ENCODE results near the gene NRCAM.
"Not testable (repeated sequence)": the region's sequence is repeated elsewhere in the genome, so short reads cannot be mapped to it uniquely, and the experiment has no call there.

Gene NRCAM

GRCh38 chr7:108455998-108456677, at the start of gene NRCAM:
NRCAM (minus strand) TSS chr7:108456436; CDS start chr7:108240064, 216,372 bp downstream.
- DNase-seq (ENCODE audit: low read depth) = no peak

DNA sequence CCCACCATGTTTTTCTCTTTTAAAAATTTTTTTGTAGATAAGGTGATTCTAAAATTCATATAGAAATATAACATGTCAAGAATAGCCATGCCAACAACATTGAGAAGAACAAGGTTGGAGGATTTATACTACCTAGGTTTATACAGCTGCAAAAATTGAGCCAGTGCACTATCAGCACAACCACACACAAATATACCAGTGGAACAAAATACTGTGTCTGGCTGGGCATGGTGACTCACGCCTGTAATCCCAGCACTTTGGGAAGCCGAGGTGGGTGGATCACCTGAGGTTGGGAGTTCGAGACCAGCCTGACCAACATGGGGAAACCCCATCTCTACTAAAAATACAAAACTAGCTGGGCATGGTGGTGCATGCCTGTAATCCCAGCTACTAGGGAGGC, 48.3 kb upstream of the NRCAM start:
- not testable (repeated sequence) for DNase-seq (ENCODE audit: low read depth)

DNA sequence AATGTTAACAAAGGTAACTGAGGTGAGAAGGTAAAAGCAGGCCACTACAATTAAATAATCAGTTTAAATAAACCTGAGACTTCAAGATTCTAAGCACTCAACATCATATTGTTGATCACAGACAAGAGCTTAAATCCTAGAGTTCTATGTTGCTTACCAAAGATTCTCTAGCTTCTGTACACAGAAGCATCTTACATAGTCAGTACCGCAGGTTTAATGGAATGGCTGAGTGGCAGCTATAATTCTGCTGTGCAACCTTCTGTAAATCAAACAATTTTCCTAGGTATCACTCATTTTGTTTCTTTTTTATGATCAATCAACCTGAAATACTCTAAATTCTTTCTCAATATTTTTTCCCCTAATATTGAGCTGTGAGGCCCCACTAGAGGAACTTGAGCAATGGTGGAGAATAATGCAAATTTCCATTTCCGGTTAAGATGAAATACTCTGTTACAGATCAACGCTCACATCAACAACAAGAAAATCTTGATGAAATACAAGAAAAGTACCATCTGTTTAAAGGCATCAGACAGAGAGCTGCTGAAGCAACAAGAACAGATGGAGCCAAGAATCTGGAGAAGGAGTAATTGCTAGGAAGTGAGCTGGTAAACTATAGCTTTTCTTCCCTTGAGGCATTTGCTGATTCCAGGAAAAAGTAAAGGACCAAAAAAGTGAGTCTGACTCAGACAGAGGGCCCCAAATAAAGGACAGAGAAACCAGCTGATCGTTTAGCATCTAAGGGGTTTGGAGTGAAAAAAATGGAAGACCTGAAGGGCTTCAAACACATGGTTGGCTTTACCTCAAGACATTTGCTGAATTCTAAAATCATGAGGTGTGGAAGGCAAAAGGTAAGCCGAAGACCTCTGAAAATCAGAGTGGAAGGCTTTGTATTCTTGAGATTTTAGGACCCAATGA, 47.1 kb upstream of the NRCAM start:
- DNase-seq (ENCODE audit: low read depth) = no peak

GRCh38 chr7:108499566-108499965, 43.3 kb upstream of the NRCAM start:
- no peak for DNase-seq (ENCODE audit: low read depth)

- no peak for DNase-seq (ENCODE audit: low read depth)
Measured at GRCh38 chr7:108498481-108498880, 42.2 kb upstream of the NRCAM start.

GRCh38 chr7:108497082-108497725, 41.0 kb upstream of the NRCAM start:
- peak; percentile 32 for DNase-seq (ENCODE audit: low read depth)

DNA sequence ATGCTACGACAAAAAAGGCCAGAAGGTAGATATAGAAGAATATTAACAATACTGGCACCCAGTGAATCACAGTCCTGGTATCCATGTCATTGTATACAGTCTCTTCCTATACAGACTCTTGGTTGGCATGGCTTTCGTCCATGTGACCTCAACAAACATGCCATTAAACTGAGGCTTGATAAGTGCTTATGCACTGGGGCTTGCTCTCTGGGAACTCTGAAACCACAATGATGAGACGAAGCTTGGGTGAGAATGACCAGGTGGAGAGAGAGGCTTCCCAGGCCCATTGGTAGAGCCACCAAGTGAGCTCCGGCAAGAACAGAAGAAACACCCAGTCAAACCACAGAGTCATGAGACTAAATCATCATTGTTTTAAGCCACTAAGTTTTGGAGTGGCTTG, 36.5 kb upstream of the NRCAM start:
- DNase-seq (ENCODE audit: low read depth) = peak; percentile 7

- DNase-seq (ENCODE audit: low read depth) = no peak
Measured at GRCh38 chr7:108488768-108489538, 32.7 kb upstream of the NRCAM start.

GRCh38 chr7:108487646-108488045, 31.4 kb upstream of the NRCAM start:
- no peak for DNase-seq (ENCODE audit: low read depth)

- DNase-seq (ENCODE audit: low read depth) = no peak
Measured at GRCh38 chr7:108486291-108486966, 30.2 kb upstream of the NRCAM start.

GRCh38 chr7:108484137-108484536, 27.9 kb upstream of the NRCAM start:
- DNase-seq (ENCODE audit: low read depth) = no peak

GRCh38 chr7:108480311-108480710, 24.1 kb upstream of the NRCAM start:
- no peak for DNase-seq (ENCODE audit: low read depth)

DNA sequence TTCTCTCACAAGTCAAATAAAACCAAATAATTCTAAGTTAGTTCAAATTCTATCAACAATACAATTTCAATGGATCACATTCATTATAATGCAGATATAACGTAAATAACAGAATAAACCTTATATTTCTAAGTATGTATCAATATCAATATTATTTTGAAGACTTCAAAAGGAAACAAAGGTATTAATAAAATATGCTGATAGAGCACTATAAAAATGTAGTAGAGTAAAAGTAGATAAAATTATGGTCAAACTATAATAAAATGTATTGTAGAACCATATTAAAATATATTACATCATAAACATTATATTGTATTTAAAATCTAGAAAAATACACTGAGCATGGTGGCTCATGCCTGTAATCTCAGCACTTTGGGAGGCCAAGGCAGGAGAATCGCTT, 23.5 kb upstream of the NRCAM start:
- no peak for DNase-seq (ENCODE audit: low read depth)

DNA sequence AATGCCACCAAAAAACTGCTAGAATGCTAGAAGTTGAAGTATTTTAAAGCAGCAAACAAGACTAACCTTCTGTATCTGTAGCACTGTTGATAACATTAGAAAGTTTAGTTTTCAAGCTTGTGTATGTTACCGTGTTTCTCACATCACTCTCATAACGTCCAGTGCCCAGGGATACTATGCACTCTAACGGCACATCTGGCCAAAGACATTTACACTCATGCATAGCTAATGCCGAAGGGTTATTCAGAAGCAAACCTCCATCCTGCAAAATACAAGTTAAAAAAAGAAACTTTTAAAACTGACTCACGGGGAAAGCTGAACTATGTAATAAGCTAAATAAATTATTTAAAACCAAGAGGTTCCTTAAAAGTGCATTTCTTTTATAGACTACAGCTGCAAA, 22.9 kb upstream of the NRCAM start:
- DNase-seq (ENCODE audit: low read depth) = no peak

- DNase-seq (ENCODE audit: low read depth) = no peak
Measured at GRCh38 chr7:108468246-108468645, 12.0 kb upstream of the NRCAM start.

DNA sequence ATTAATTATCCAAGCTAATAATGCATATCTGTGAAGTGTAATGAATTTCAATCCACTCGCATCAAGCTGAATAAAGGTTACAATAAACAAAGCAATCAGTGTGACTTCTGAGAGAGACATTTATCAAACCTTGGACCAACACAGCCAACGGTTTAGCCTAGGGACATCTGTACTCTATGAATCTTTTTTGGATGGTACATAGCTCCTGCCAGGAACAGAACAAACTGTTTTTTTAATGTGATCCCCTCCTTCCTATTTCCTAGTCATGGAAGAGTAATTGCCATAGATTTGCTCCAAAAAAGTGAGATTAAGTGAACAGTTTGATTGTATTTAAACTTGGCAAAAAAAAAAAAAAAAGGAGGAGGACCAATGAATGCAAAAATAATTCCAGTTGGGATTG, 11.2 kb upstream of the NRCAM start:
- DNase-seq (ENCODE audit: low read depth) = no peak

DNA sequence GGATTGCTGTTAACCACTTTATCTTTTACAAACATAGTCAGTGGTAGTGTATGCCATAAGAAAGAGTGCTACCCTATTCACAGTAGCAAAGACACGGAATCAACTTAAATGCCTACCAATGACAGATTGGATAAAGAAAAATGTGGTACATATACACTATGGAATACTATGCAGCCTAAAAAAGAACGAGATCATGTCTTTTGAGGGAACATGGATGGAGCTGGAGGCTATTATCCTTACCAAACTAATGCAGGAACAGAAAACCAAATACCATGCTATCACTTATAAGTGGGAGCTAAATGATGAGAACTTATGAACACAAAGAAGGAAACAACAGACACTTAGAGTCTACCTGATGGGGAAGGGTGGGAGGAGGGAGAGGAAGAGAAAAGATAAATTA, 10.1 kb upstream of the NRCAM start:
- DNase-seq (ENCODE audit: low read depth) = not testable (repeated sequence)

- DNase-seq (ENCODE audit: low read depth) = no peak
Measured at GRCh38 chr7:108464743-108465142, 8.5 kb upstream of the NRCAM start.

DNA sequence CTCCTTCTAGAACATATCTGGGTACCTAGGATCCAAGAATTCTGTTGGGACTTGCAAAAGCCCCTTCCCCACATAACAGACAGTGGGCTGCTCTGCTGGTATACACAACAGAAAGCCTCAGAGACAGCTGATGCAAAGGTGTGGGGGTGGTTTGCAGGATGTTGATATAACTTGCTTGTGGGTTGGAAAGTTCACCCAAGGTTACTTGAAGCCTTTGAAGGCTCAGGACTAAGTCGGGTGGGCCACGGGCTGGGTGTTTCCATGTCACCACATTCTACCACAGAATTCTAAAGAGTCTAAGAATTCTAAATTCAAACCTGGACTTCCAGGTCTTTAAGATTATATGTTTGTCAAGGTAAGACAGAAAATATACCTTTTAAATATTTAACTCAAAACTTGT, 7.4 kb upstream of the NRCAM start:
- DNase-seq (ENCODE audit: low read depth) = no peak

DNA sequence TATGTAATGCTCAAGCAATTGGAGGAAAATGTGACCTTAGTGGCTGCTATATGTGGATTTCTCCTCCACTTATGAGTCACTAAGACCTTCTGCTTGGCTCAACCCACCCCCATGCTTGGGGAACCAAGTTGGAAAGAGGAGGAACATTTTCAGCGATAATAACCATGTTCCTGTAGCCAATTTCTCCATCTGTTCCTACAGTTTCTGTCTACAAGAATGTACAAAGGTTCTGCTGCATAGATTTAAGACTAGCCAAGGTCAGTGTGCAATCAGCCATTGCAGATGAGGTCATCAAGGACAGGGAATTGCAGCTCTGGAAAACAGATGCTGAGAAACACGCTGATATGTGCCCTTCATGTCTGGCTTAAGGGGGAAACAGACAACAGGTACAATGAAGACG, 5.6 kb upstream of the NRCAM start:
- peak; percentile 63 for DNase-seq (ENCODE audit: low read depth)

- no peak for DNase-seq (ENCODE audit: low read depth)
Measured at GRCh38 chr7:108460964-108461363, 4.7 kb upstream of the NRCAM start.
